ENCODE results near the gene D2HGDH. TPM values are rescaled to one million over a fixed set of nuclear protein-coding genes. Genes with fewer than 3 reads are reported as not detected.

The D2HGDH gene
- total RNA-seq, 1 experiment from 2014 or later: 131 TPM

GRCh38 chr2:241686650-241687425 lies 47.6 kb upstream of the D2HGDH start, which contains the start of gene DTYMK:
DTYMK (minus strand) TSS chr2:241686815; CDS start chr2:241686783, 32 bp downstream.
- peaks cover 70% of the 10 kb centered on the region for H3K79me2 ChIP-seq (ENCODE audit: low read depth)
- H3K36me3 ChIP-seq (ENCODE audit: low read depth): peaks cover 17% of the 10 kb centered on the region
- CTCF ChIA-PET: interaction anchor here (1.1 to 1.2 kb wide), 3 partner anchors 15 to 192 kb away, joined by 3 to 10 read pairs (median 5); partner anchors contain the start of gene ING5
- DNase-seq: peak; percentile 93 to 100
- 0 out of 2 replicates have a peak, but pooled peaks cover 9% of the 10 kb centered on the region for H4K20me1 ChIP-seq (ENCODE audit: insufficient read depth)
- H3K27ac ChIP-seq: peak within 1 kb of the TSS; percentile 72
- no peaks in the 10 kb centered on the region for H3K9me2 ChIP-seq (ENCODE audit: insufficient read depth)
- H2AFZ ChIP-seq: peak within 1 kb of the TSS; percentile 96
- H3K4me1 ChIP-seq (replicated peaks; ENCODE audit: insufficient read depth): peaks cover 13% of the 10 kb centered on the region
- H3K4me2 ChIP-seq: peak within 1 kb of the TSS; percentile 88
- H3F3A ChIP-seq (ENCODE audit: insufficient read depth, low read depth): peaks cover 10% of the 10 kb centered on the region; the same call in 1 of the 2 replicates
- H3K27me3 ChIP-seq (ENCODE audit: insufficient read depth, low read depth): no peaks in the 10 kb centered on the region
- TSS peak; percentile 46 for BruUV-seq (replicated peaks)
- intact Hi-C loops (cut with micrococcal nuclease; ENCODE audit: unreplicated experiment): loop anchor here (1.0 kb wide), 2 partner anchors 14 to 194 kb away; no protein-coding TSS in a partner anchor
- TF ChIP-seq, protein P1, sequence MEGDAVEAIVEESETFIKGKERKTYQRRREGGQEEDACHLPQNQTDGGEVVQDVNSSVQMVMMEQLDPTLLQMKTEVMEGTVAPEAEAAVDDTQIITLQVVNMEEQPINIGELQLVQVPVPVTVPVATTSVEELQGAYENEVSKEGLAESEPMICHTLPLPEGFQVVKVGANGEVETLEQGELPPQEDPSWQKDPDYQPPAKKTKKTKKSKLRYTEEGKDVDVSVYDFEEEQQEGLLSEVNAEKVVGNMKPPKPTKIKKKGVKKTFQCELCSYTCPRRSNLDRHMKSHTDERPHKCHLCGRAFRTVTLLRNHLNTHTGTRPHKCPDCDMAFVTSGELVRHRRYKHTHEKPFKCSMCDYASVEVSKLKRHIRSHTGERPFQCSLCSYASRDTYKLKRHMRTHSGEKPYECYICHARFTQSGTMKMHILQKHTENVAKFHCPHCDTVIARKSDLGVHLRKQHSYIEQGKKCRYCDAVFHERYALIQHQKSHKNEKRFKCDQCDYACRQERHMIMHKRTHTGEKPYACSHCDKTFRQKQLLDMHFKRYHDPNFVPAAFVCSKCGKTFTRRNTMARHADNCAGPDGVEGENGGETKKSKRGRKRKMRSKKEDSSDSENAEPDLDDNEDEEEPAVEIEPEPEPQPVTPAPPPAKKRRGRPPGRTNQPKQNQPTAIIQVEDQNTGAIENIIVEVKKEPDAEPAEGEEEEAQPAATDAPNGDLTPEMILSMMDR (conservative IDR thresholded peaks at IDR 0.05): no peak
- no peak for TF ChIP-seq EZH2 (IDR thresholded peaks at IDR 0.05; ENCODE audit: low read depth)
- no peaks in the 10 kb centered on the region for H3K9me3 ChIP-seq (ENCODE audit: insufficient read depth, low read depth)
- H3K4me3 ChIP-seq: peak within 1 kb of the TSS; percentile 95
- POLR2A ChIA-PET (ENCODE audit: unreplicated experiment): interaction anchor here (0.5 to 1.5 kb wide), 13 partner anchors 15 to 1368 kb away, joined by 3 to 62 read pairs (median 4); partner anchors contain the start of genes D2HGDH, FARP2 and ING5

DNA sequence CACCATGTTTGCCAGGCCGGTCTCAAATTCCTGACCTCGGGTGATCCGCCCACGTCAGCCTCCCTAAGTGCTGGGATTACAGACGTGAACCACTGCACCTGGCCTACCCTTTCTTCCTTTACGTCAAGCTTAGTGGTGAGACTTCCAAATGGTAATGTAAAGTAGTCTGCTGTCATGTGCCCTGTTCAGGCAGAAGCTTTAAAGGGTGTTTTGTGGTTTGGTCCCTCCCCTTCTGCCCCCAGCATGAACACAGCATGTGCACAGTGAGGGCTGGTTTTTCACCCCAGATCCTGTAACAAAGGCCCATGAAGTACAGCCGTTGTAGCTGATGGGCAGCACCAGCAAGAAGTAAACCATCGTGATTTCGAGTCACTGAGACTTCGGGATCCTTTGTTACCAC lies 45.1 kb upstream of the D2HGDH start:
- CTCF ChIA-PET: no interaction called here

DNA sequence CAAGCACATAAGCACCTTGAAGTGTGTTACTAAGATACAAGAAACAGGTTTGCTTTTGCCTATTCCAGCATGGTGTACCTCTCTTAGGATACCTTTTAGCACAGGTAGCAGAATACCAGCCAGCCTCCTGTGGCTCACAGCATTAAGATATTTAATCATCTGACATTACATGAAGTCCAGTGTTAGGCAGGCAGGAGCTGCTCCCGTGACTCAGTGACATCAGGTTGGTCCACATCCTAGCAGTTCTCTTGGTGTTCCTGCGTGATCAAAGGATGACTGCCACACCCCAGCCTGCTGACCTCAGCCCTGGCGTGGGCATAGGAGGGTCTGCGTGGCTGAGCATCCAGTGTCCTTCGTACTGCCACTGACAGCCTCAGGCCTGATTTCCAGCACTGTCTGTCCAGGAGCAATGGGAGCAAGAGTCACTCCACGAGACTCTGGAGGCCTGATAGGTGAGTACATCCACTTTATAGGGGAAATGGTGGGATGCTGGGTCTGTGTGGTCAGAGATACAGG lies 44.2 kb upstream of the D2HGDH start:
- Histone ChIP-seq H3K79me2 (ENCODE audit: low read depth) (peaks cover 49% of the 10 kb centered on the region), H2AFZ (no peak overlapping the region), H3K9me3 (ENCODE audit: insufficient read depth, low read depth) (no peaks in the 10 kb centered on the region), H3F3A (ENCODE audit: insufficient read depth, low read depth) (peaks cover 25% of the 10 kb centered on the region), H3K27me3 (ENCODE audit: insufficient read depth, low read depth) (no peaks in the 10 kb centered on the region), H3K4me2 (no peak overlapping the region), H3K36me3 (ENCODE audit: low read depth) (peaks cover 18% of the 10 kb centered on the region; the same call in 1 of the 2 replicates), H3K4me3 (no peak overlapping the region), H3K9me2 (ENCODE audit: insufficient read depth) (no peaks in the 10 kb centered on the region), H4K20me1 (ENCODE audit: insufficient read depth) (0 out of 2 replicates have a peak, but pooled peaks cover 11% of the 10 kb centered on the region), H3K27ac (no peak overlapping the region), H3K4me1 (replicated peaks; ENCODE audit: insufficient read depth) (peaks cover 12% of the 10 kb centered on the region)
- POLR2A ChIA-PET (ENCODE audit: unreplicated experiment): no interaction called here
- intact Hi-C loops (cut with micrococcal nuclease; ENCODE audit: unreplicated experiment): no loop called here
- TF ChIP-seq, protein P1 (conservative IDR thresholded peaks at IDR 0.05): no peak
- no peak for DNase-seq
- no TSS peak for BruUV-seq (replicated peaks)
- CTCF ChIA-PET: interaction anchor here (0.6 kb wide), 1 partner anchor 9 kb away, joined by 6 read pairs; no protein-coding TSS in a partner anchor

More for the DNA sequence above, 45.1 kb upstream of the D2HGDH start:
- no peak overlapping the region for H3K4me3 ChIP-seq
- DNase-seq: no peak
- no peak for TF ChIP-seq EZH2 (IDR thresholded peaks at IDR 0.05; ENCODE audit: low read depth)
- TF ChIP-seq, protein P1 (conservative IDR thresholded peaks at IDR 0.05): no peak
- H3K27me3 ChIP-seq (ENCODE audit: insufficient read depth, low read depth): no peaks in the 10 kb centered on the region
- POLR2A ChIA-PET (ENCODE audit: unreplicated experiment): interaction anchor here (0.6 to 0.7 kb wide), 2 partner anchors 30 to 33 kb away, joined by 4 to 5 read pairs; no protein-coding TSS in a partner anchor
- H3K4me2 ChIP-seq: no peak overlapping the region
- intact Hi-C loops (cut with micrococcal nuclease; ENCODE audit: unreplicated experiment): no loop called here
- H4K20me1 ChIP-seq (ENCODE audit: insufficient read depth): 0 out of 2 replicates have a peak, but pooled peaks cover 11% of the 10 kb centered on the region
- no TSS peak for BruUV-seq (replicated peaks)
- no peak overlapping the region for H3K27ac ChIP-seq
- H3K79me2 ChIP-seq (ENCODE audit: low read depth): peaks cover 56% of the 10 kb centered on the region
- H3K9me3 ChIP-seq (ENCODE audit: insufficient read depth, low read depth): no peaks in the 10 kb centered on the region
- peaks cover 13% of the 10 kb centered on the region for H3K4me1 ChIP-seq (replicated peaks; ENCODE audit: insufficient read depth)
- peaks cover 22% of the 10 kb centered on the region for H3F3A ChIP-seq (ENCODE audit: insufficient read depth, low read depth)
- peaks cover 20% of the 10 kb centered on the region; the same call in 1 of the 2 replicates for H3K36me3 ChIP-seq (ENCODE audit: low read depth)
- no peak overlapping the region for H2AFZ ChIP-seq
- no peaks in the 10 kb centered on the region for H3K9me2 ChIP-seq (ENCODE audit: insufficient read depth)
